Stimulated activated CD8-positive, alpha-beta memory T cell treated with anti-CD3 and anti-CD28 coated beads, Interleukin-7, amount 100 ng/mL, for 48 hours (primary cell): ENCODE results near the gene TRIO.

ENCODE experiments used
- DNase-seq, 2 donors: peaks; one replicate each; pipeline ENCODE4 v3.0.0-alpha.2; 2020; ENCODE audit warnings: low read depth in 1 of 2; ENCODE audit errors: extremely low read depth in 1 of 2

The TRIO gene

GRCh38 chr5:14183187-14183939, 40.2 kb downstream of the TRIO start:
- no peak for DNase-seq

DNA sequence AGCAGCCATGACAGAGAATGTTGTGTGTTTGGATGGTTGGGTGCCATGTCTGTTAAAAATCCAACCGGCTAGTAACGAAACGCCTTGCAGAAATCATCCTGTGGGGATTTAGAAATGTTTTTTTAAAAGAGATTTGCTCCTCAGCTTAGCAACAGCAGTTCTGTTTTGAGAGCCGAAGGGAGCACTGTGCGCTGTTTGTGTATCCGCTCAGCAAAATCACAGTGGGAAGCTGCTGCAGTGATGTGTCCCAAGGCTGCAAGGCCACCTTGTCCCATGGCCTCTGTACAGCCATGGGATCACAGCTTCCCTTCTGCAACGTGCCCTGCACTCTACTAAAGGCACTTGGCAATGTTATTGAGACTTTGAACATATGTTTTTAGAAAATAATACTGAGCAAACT, 40.9 kb downstream of the TRIO start:
- no peak for DNase-seq

DNA sequence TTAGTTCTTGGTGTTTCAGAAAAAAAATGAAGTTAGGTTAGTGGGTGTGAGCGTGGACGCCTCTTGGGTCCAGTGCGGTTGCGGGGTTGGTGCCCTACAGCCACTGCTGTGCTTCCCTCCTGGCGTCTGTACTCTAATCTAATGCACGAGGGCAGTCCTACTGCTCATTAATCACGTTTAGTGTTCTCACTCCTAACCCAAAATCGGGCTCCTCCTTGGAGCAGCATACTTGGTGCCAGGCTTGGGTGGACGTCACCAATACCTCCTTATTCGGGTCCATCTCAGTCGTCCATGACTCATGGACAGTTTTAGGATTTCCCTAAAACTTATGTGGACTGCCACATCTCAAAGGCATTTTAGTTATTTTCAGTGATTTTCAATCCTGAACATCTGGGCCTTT, 41.6 kb downstream of the TRIO start:
- no peak for DNase-seq

DNA sequence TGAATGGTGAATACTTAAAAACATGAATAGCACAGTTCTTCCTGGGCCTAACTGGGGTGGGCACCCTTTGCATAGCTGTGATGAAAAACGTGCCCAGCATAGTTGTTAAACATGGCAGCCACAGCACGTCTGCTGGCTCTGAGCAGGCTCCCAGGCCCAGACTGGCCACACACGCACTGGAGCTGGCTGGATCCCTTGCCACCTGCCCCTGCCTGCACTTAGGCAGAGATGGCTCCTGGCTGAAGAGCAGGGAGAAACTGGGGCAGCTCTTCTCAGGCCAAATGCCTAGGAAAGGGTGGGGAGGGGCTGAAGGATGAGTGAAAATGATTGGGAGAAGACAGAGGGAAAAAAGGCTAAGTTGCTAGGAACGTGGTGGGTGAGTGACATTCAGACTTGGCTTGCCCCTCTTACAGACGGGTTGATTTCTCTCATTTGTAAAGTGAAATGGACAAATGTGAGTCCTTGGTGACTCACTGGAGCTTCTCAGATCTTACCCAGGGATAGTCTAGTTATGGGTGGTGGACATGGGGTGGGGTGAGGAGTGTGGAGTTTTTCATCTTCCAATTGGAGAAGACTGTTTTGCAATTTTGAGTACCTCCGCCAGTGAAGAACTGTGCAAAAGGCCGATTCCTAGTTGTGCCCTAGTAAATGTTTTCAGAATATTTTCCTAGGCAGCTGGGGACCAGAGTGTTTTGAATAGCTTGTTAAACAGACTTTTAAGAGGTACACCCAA, 42.4 kb downstream of the TRIO start:
- DNase-seq, result no peak

DNA sequence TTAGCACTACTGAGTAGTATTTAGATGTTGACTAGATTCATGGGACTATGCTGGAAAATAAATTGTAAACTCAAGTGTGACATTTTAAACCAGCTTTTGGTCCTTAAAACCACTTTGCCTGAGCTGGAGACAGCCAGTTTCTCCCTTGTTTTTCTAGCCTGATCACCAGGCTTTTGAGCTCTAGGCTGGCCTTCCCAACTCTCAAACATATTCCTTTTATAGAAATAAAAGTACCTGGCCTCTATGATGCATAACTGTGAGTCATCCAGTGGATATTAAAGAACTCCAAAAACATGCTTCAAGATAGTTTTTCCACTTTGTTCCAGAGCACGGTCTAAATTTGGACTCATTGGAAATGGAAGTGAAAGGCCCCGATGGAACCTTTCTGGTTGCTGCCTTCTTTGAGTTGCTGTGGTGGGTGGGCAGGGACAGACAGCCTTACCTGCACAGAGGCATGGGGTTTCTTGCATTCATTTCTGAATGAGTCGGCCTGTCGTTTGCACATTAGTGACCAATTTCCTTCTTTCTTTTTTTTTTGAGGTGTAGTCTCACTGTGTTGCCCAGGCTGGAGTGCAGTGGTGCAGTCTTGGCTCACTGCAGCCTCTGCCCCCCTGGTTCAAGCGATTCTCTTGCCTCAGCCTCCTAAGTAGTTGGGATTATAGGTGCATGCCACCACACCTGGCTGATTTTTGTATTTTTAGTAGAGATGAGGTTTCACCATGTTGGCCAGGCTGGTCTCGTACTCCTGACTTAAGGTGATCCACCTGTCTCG, 43.1 kb downstream of the TRIO start:
- DNase-seq, result no peak

DNA sequence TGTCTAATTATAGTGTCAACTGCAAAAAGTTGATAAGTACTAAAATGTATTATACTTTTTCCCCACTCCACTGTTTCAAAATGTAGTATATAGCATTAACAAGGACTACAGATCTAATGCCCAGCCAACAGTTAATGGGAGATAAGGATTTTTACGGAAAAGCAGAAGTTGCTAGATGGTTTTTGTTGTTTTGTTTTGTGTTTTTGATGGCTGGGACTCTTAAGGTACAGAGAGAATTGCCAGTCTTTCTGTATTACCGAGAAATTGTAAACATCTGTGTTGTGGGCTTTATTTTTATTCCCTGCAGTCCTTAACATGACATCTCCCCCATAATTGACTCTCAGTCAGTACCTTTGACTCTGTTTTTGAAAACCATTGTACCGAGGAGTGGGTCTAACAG, 44.0 kb downstream of the TRIO start:
- DNase-seq, result no peak

DNA sequence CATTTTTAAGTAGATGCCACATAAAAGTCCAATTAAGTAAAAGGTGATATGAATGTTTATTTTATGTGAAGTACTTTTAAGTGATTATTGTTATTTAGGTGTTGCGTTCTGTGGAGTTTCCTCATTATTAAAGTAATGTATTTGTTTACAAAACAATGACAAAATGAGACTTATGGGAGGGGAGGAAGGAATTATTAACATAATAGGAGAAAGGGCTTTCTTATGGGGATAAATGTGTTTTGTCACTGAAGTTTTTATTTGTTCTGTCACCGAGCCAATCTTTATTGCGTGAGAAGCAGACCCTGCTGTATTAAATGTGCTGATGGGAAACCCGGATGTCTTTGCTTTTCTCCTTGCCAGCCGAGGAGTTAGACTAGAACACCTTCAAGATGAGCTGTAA, 44.5 kb downstream of the TRIO start:
- DNase-seq, result no peak

DNA sequence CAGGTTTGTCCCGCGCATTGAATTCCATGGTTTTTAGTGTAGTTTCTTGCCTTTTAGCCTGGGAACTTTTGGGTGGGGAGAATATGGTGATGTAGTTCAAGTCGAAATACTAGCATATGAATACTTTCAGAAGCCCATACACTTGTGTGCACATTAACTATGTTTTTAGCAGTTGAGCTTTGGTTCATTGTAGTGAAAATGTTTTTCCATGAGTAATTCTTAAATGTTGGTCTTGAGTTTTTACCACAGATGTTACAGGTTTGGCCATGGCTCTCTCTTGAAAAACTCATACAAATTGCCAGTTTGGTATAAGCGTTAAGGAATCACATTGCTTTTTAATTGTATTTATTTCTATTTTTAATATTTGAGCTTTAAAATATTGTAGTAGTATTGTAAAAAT, 45.6 kb downstream of the TRIO start:
- DNase-seq, result no peak

DNA sequence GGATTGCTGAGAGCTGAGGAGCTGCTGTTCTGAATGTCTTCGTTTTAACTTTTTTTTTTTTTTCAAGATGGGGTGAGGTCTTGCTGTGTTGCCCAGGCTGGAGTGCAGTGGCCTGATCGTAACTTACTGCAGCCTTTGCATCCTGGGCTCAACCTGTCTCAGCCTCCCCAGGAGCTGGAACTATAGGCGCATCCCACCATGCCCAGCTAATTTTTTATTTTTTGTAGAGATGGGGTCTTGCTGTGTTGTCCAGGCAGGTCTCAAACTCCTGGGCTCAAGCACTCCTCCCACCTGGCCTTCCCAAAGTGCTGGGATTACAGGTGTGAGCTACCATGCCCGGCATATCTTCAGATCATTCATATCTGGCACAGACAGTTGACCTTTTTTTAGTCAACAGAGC, 46.5 kb downstream of the TRIO start:
- DNase-seq, result no peak

DNA sequence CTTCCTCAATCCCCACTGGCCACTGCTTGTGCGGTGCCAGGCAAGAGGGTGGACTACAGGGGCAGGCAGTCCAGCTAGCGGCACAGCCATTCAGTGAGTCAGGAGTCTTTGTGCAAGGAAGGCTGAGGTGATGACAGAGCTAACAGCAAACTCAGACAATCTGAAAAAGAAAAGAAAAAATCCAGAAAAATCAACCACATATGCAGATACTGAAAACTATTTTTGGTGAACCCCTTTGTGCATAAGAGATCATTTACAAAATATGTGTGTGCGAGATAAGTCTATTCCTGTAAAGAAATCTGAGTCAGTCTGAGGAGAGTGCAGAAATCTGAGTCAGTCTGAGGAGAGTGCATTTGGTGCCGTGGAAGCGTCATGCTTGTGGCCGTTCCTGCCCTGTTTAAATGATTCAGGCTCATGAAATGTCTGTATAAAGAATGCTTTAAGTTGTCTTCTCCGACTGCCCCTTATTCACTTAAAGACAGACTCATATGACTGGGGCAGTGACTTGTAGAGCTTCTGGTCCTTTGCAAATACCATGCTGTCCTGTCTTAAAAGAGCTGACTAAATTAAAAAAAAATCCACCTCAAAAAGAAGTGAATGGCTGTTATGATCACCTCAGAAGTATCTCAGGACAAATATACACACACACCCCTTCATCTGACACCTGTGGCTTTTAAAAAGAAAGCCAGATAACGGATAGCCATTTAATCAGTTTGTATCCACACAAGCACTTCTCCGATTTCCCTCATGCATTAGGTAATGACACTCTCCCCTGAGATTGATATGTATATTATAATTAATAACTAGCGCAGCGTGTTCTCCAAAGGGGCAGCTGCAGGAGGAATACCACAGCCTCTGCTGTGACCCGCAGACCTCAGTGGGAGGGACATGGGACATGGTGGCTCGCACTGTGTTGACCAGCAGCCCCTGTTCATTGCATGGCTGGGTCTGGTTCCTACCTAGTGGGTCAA, 47.3 kb downstream of the TRIO start:
- DNase-seq, result no peak

- DNase-seq, result no peak
Observed at GRCh38 chr5:14191325-14191724, 48.2 kb downstream of the TRIO start.

- no peak for DNase-seq
Observed at GRCh38 chr5:14193496-14193895, 50.4 kb downstream of the TRIO start.

GRCh38 chr5:14195588-14195987, 52.4 kb downstream of the TRIO start:
- no peak for DNase-seq

DNA sequence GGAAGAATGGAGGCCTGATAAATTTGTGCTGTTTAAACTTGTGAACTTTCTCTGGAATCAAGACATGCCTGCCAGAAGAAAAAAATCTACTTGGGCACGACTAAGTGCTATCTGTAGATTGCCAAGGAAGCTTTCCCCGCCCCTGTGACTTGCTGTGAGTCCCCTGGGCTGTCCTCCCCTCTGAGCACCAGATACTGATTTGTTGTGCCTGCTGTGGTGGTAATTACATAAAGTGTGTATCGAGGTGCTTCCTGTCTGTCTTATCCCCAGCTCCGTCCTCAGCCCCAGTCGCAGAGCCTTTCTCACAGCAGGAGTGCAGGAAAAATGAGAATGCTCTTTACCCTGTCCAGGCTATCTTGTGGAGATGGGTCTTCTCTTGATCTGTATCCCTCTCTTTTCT, 53.9 kb downstream of the TRIO start:
- no peak for DNase-seq

DNA sequence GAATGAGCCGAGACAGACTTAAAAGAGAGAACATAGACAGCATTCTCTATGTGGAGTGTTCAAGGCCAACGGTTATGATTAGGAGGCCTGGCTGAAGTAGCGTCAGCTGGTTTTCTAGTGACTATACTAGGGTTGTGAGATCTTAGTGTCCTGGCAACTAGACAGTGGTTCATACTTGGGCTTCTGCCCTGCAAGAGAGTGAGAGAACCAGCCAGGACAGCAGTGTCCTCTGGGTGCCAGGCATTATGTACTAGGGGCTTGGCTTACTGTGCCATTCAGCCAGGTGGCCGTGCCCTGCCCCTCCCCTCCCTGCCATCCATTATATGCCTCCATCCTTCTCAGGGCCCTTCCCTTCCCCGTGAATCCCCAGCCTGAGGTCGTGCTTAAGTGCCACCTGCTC, 56.8 kb downstream of the TRIO start:
- DNase-seq, result no peak

DNA sequence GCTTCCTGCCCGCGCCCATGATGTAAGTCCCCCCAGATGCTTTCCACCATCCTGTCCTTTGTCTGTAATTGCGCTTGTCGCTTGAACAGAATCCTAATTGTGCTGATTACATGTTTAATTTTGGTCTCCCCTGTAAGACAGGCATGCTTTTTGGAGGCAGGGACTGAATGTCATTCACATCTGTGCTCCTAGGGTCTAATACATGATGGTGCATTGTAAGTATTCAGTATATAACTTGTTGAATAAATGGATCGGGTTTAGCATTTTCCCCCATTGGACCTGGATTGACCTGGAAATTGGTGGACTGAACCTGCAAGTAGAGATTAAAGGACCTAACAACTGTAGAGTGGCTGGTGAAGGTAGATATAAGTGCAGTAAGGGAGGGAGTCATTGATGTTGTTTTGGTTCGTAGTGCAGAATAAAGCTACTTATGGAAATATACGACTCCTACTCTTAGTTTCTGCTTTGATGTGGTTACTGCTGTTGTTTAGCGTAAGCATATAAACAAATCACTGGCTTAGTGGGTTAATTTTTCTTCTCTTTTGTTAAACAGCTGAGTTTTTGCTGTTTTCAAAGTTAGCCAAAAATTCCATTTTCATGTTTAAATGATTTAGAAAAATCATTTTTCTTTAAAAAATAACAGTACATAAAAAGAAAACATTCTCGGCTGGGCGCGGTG, 57.3 kb downstream of the TRIO start:
- DNase-seq, result no peak

DNA sequence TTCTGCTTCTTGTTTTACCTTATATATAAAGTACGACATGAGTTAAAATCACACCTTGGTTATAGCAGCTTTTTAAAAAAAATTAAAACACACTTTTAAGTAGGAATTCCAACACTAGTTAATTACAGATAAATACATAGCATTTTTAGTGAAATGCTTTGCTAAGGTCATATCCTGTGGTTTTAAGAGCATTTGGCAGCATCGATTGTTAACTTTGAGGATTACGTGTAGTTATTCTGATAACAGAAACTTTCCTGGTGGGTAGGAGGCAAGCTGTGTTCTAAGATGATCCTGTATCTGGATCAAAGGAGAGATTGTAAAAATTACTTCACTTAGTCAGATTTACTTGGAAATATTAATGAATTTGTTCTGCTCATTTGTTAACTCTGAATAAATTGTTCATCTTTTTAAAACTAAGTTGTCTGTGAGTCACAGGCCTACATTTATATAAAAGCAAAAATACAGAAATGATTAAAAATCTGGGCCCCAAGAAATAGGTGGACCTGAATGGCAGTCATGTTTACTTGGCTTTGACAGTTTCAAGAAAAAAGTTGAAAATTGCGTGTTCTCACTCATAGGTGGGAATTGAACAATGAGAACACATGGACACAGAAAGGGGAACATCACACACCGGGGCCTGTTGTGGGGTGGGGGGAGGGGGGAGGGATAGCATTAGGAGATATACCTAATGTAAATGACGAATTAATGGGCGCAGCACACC, 58.3 kb downstream of the TRIO start:
- DNase-seq, result no peak

- DNase-seq, result no peak
Observed at GRCh38 chr5:14202462-14202861, 59.3 kb downstream of the TRIO start.

GRCh38 chr5:14204011-14204670, 61.0 kb downstream of the TRIO start:
- DNase-seq, result no peak
